Tibial nerve (tissue), 4 donors: ENCODE results near the gene PTGFRN.
A peak's percentile ranks its signal among the peaks of the same experiment; 100 is the strongest.

ENCODE experiments used
- CTCF ChIP-seq, 5 experiments: fragments of 200-600 bp in 3 of 5; fragments of 450-650 bp in 2 of 5; sonication (generic) in 3 of 5; IDR thresholded peaks; one replicate each; pipeline ENCODE4 v1.5.1; 2016 to 2019; ENCODE audit warnings: antibody characterized with exemption in 5 of 5, mild to moderate bottlenecking in 3 of 5, moderate library complexity in 2 of 5
- EP300 ChIP-seq, 2 donors: sonication (generic); formaldehyde crosslinking; IDR thresholded peaks; one replicate each; pipeline ENCODE4 v1.6.1; 2017; ENCODE audit warnings: antibody characterized with exemption in 2 of 2, mild to moderate bottlenecking in 1 of 2
- POLR2A ChIP-seq, 2 donors: fragments of 450-650 bp; IDR thresholded peaks; one replicate each; pipeline ENCODE4 v1.6.1; 2017; ENCODE audit warnings: antibody characterized with exemption in 2 of 2, mild to moderate bottlenecking in 2 of 2, moderate library complexity in 2 of 2

DNA sequence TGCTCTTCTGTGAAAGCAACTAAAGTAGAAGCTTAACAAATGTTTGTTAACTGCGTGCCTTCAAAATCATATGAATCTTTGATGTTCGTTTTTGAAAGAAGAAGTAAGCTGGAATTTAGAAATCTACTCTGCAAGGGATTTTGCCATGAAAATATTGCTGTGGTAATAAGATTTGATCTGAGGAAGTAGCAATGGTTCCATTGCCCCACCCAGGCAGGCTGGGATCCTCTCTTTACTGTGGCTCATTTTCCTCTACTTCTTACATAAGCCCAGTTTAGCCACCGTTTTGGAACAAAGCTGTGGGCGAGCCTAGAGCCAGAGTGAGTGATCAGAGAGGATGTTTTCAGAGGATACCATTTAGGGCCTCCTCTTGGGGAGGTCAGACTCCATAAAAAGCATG, 20.3 kb upstream of the PTGFRN start:
- TF ChIP-seq CTCF (IDR thresholded peaks at IDR 0.05) (no peak), POLR2A (IDR thresholded peaks at IDR 0.05) (no peak), EP300 (IDR thresholded peaks at IDR 0.05) (peak in 1 of 2 donors; percentile 36)
